ENCODE data around the gene NDUFA8. TPM values are rescaled to one million over a fixed set of nuclear protein-coding genes. Genes with fewer than 3 reads are reported as not detected.
"Not testable (repeated sequence)": the region's sequence is repeated elsewhere in the genome, so short reads cannot be mapped to it uniquely, and the experiment has no call there.

Gene NDUFA8
- total RNA-seq, 1 experiment from 2014 or later = 68.6 TPM

GRCh38 chr9:122117241-122117640 lies 42.3 kb downstream of the NDUFA8 start:
- in situ Hi-C loops (cut with HindIII; ENCODE audit: low pct_unique_long_range_greater_than_20kb, low sequenced_read_pairs) = not testable (repeated sequence)
- DNase-seq (ENCODE audit: low read depth, low spot score) = peak; percentile 31

- in situ Hi-C loops (cut with HindIII; ENCODE audit: low pct_unique_long_range_greater_than_20kb, low sequenced_read_pairs) = no loop called here
- DNase-seq (ENCODE audit: low read depth, low spot score) = no peak
These were observed 43.0 kb downstream of the NDUFA8 start for GRCh38 chr9:122116448-122117173.

GRCh38 chr9:122116040-122116439 lies 43.5 kb downstream of the NDUFA8 start:
- no peak for DNase-seq (ENCODE audit: low read depth, low spot score)
- in situ Hi-C loops (cut with HindIII; ENCODE audit: low pct_unique_long_range_greater_than_20kb, low sequenced_read_pairs) = no loop called here

GRCh38 chr9:122115176-122116035 lies 44.2 kb downstream of the NDUFA8 start:
- in situ Hi-C loops (cut with HindIII; ENCODE audit: low pct_unique_long_range_greater_than_20kb, low sequenced_read_pairs) = no loop called here
- DNase-seq (ENCODE audit: low read depth, low spot score) = no peak

- DNase-seq (ENCODE audit: low read depth, low spot score) = no peak
- in situ Hi-C loops (cut with HindIII; ENCODE audit: low pct_unique_long_range_greater_than_20kb, low sequenced_read_pairs) = no loop called here
These were observed 46.0 kb downstream of the NDUFA8 start for GRCh38 chr9:122113574-122113973.

GRCh38 chr9:122112238-122112637 lies 47.3 kb downstream of the NDUFA8 start:
- in situ Hi-C loops (cut with HindIII; ENCODE audit: low pct_unique_long_range_greater_than_20kb, low sequenced_read_pairs) = no loop called here
- DNase-seq (ENCODE audit: low read depth, low spot score) = no peak

GRCh38 chr9:122111413-122112085 lies 48.0 kb downstream of the NDUFA8 start:
- DNase-seq (ENCODE audit: low read depth, low spot score) = no peak
- in situ Hi-C loops (cut with HindIII; ENCODE audit: low pct_unique_long_range_greater_than_20kb, low sequenced_read_pairs) = no loop called here

- in situ Hi-C loops (cut with HindIII; ENCODE audit: low pct_unique_long_range_greater_than_20kb, low sequenced_read_pairs) = no loop called here
- DNase-seq (ENCODE audit: low read depth, low spot score) = no peak
These were observed 49.3 kb downstream of the NDUFA8 start for GRCh38 chr9:122110100-122110833.

- no peak for DNase-seq (ENCODE audit: low read depth, low spot score)
- in situ Hi-C loops (cut with HindIII; ENCODE audit: low pct_unique_long_range_greater_than_20kb, low sequenced_read_pairs) = no loop called here
These were observed 50.4 kb downstream of the NDUFA8 start for GRCh38 chr9:122109035-122109813.

- DNase-seq (ENCODE audit: low read depth, low spot score) = no peak
- in situ Hi-C loops (cut with HindIII; ENCODE audit: low pct_unique_long_range_greater_than_20kb, low sequenced_read_pairs) = no loop called here
These were observed 52.2 kb downstream of the NDUFA8 start for GRCh38 chr9:122107291-122107805.

GRCh38 chr9:122106576-122106975 lies 53.0 kb downstream of the NDUFA8 start:
- in situ Hi-C loops (cut with HindIII; ENCODE audit: low pct_unique_long_range_greater_than_20kb, low sequenced_read_pairs) = no loop called here
- DNase-seq (ENCODE audit: low read depth, low spot score) = no peak

- in situ Hi-C loops (cut with HindIII; ENCODE audit: low pct_unique_long_range_greater_than_20kb, low sequenced_read_pairs) = no loop called here
These were observed 55.6 kb downstream of the NDUFA8 start for GRCh38 chr9:122103985-122104384.

GRCh38 chr9:122102156-122102555 lies 57.4 kb downstream of the NDUFA8 start:
- in situ Hi-C loops (cut with HindIII; ENCODE audit: low pct_unique_long_range_greater_than_20kb, low sequenced_read_pairs) = no loop called here
- DNase-seq (ENCODE audit: low read depth, low spot score) = no peak

More at GRCh38 chr9:122103985-122104384, 55.6 kb downstream of the NDUFA8 start:
- DNase-seq (ENCODE audit: low read depth, low spot score) = no peak

GRCh38 chr9:122100756-122101155 lies 58.8 kb downstream of the NDUFA8 start:
- DNase-seq (ENCODE audit: low read depth, low spot score) = no peak
- in situ Hi-C loops (cut with HindIII; ENCODE audit: low pct_unique_long_range_greater_than_20kb, low sequenced_read_pairs) = no loop called here

GRCh38 chr9:122099271-122099869 lies 60.2 kb downstream of the NDUFA8 start:
- in situ Hi-C loops (cut with HindIII; ENCODE audit: low pct_unique_long_range_greater_than_20kb, low sequenced_read_pairs) = no loop called here
- peak; percentile 83 for DNase-seq (ENCODE audit: low read depth, low spot score)

GRCh38 chr9:122097679-122098315 lies 61.8 kb downstream of the NDUFA8 start:
- no peak for DNase-seq (ENCODE audit: low read depth, low spot score)
- in situ Hi-C loops (cut with HindIII; ENCODE audit: low pct_unique_long_range_greater_than_20kb, low sequenced_read_pairs) = no loop called here
